GM12892 (cell line): ENCODE measurements around the gene TNNT2.

Experiments
- POLR2A ChIP-seq: IDR thresholded peaks from 2 replicates; pipeline ENCODE4 v1.6.1; 2011; ENCODE audit warnings: low read depth, low read length, control low read depth
- POLR2AphosphoS5 ChIP-seq: IDR thresholded peaks from 2 replicates; pipeline ENCODE4 v1.6.1; 2011; ENCODE audit warnings: low read depth, low read length, control low read depth

GRCh38 chr1:201335901-201336300 lies 41.6 kb downstream of the TNNT2 start:
- TF ChIP-seq POLR2A (no peak), POLR2AphosphoS5 (no peak)
